SKM-1 (cell line): ENCODE data around the gene PRKRA.
A peak's percentile ranks its signal among the peaks of the same experiment; 100 is the strongest.
"Not testable (repeated sequence)": the region's sequence is repeated elsewhere in the genome, so short reads cannot be mapped to it uniquely, and the experiment has no call there.

Source experiments
- DNase-seq: peaks from one replicate; lab custom pipeline; 2025; ENCODE audit not compliant: unreplicated experiment; lab: John Stamatoyannopoulos, UW

The PRKRA gene

GRCh38 chr2:178450774-178451525 is at the start of gene PRKRA, which contains the start of gene PJVK:
Gene PRKRA (minus strand): TSS chr2:178451175. CDS start chr2:178451030, 145 bp downstream.
Gene PJVK (plus strand): TSS chr2:178451378. CDS start chr2:178453410, 2,032 bp downstream.
- peak; percentile 87 for DNase-seq

- no peak for DNase-seq
Measured at GRCh38 chr2:178499640-178500039, 48.7 kb upstream of the PRKRA start.

- DNase-seq: no peak
Measured at GRCh38 chr2:178498137-178498536, 47.2 kb upstream of the PRKRA start.

GRCh38 chr2:178496049-178496448 is 45.1 kb upstream of the PRKRA start:
- DNase-seq: no peak

- DNase-seq: no peak
Measured at GRCh38 chr2:178491612-178492011, 40.6 kb upstream of the PRKRA start.

GRCh38 chr2:178485356-178485755 is 34.4 kb upstream of the PRKRA start:
- DNase-seq: no peak

- no peak for DNase-seq
Measured at GRCh38 chr2:178484245-178485041, 33.5 kb upstream of the PRKRA start.

GRCh38 chr2:178482437-178482836 is 31.5 kb upstream of the PRKRA start:
- no peak for DNase-seq

GRCh38 chr2:178480227-178481181 is 29.5 kb upstream of the PRKRA start, which contains the start of gene PLEKHA3:
Gene PLEKHA3 (plus strand): TSS chr2:178480457. CDS start chr2:178480870, 413 bp downstream.
- DNase-seq: peak; percentile 68

- no peak for DNase-seq
Measured at GRCh38 chr2:178479758-178480226, 28.8 kb upstream of the PRKRA start.

GRCh38 chr2:178479275-178479616 is 28.3 kb upstream of the PRKRA start:
- DNase-seq: no peak

- peak; percentile 66 for DNase-seq
Measured at GRCh38 chr2:178478439-178479274, 27.7 kb upstream of the PRKRA start, which contains the start of gene FKBP7. Gene FKBP7 (minus strand): TSS chr2:178478600. CDS start chr2:178478499, 101 bp downstream.

GRCh38 chr2:178478130-178478438 is 27.1 kb upstream of the PRKRA start:
- no peak for DNase-seq

GRCh38 chr2:178477443-178478129 is 26.6 kb upstream of the PRKRA start:
- DNase-seq: no peak

- no peak for DNase-seq
Measured at GRCh38 chr2:178476477-178476876, 25.5 kb upstream of the PRKRA start.

GRCh38 chr2:178474560-178474959 is 23.6 kb upstream of the PRKRA start:
- no peak for DNase-seq

GRCh38 chr2:178473931-178474330 is 23.0 kb upstream of the PRKRA start:
- no peak for DNase-seq

- DNase-seq: no peak
Measured at GRCh38 chr2:178473373-178473772, 22.4 kb upstream of the PRKRA start.

- DNase-seq: not testable (repeated sequence)
Measured at GRCh38 chr2:178471313-178471712, 20.3 kb upstream of the PRKRA start.
